ENCODE results near the gene IL1RAPL1. TPM values are rescaled to one million over a fixed set of nuclear protein-coding genes. Genes with fewer than 3 reads are reported as not detected.
"Not testable (repeated sequence)": the region's sequence is repeated elsewhere in the genome, so short reads cannot be mapped to it uniquely, and the experiment has no call there.

IL1RAPL1 gene
- total RNA-seq, 1 donor from 2014 or later = not detected

GRCh38 chrX:29090811-29091210 lies 503.6 kb downstream of the IL1RAPL1 start:
- no peak for DNase-seq (ENCODE audit: low read depth)

GRCh38 chrX:29107231-29107630 lies 520.0 kb downstream of the IL1RAPL1 start:
- no peak for DNase-seq (ENCODE audit: low read depth)

DNA sequence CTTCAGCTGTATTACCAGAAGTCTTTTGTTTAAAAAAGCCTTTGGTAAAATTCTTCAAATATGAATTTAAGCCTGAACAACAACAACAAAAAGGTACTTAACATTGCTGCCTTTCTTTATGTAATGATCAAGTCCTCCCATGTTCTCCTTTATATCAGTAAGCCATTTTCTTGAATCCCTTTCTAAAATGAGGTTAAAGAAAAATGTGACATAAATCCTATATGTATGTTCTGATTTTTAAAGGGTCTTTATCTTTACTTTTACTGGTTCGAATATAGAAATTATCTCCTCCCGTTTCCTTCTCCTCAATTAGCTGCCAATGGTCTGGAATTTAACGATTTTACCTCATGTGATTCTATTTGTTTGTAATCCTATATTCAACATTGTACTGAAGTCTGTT lies 522.8 kb downstream of the IL1RAPL1 start:
- no peak for DNase-seq (ENCODE audit: low read depth)

DNA sequence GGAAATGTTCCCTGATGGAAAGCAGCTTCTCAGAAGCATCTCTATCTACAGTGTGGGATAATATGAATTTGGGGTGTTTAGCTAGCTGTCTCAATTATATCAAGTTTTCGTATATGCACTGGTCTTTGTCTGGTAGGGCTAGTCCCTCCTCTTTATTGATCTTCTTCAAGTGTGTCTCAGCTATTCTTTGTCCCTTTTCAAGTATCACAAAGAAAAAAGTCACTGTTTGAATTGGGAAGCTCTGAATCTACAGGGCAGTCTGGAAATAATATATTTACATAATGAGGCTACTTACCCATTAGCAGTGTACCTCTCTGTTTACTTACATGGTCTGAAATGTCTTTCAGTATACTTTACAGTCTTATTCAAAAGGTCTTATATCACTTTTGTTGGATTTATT lies 526.0 kb downstream of the IL1RAPL1 start:
- no peak for DNase-seq (ENCODE audit: low read depth)

- DNase-seq (ENCODE audit: low read depth) = not testable (repeated sequence)
These were observed 535.6 kb downstream of the IL1RAPL1 start for GRCh38 chrX:29122817-29123216.

DNA sequence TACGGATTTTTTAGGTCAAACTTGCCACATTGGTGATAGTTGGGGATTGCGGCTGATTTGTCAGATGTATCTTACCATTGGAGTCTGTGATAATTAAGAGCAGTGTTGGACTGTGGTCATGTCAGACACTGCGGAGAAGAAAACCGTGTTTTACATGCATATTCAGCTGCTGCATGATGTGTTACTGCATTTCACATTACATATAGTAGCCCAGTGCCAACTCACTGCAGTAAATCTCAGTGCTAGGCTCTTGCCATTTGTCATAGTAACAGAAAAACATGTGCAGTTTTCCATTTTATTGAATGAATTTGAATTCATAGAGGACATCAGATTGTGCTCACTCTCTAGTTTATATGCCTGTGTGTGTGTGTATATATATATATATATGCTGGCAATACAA lies 543.7 kb downstream of the IL1RAPL1 start:
- no peak for DNase-seq (ENCODE audit: low read depth)

- DNase-seq (ENCODE audit: low read depth) = no peak
These were observed 549.7 kb downstream of the IL1RAPL1 start for GRCh38 chrX:29136904-29137303.

- DNase-seq (ENCODE audit: low read depth) = no peak
These were observed 550.8 kb downstream of the IL1RAPL1 start for GRCh38 chrX:29138003-29138402.

DNA sequence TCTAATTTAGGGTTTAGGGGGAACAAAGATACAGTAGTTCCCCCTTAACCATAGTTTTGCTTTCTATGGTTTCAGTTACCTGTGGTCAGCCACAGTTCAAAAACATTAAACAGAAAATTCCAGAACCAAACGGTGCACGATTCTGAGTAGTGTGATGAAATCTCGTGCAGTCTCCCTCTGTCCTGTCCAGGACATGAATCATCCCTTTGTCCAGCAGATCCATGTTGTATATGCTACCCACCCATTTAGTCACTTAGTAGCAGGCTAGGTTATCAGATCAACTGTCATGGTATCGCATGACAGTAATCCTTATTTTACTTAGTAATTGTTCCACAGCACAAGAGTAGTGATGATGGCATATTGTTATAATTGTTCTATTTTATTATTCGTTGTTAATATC lies 556.1 kb downstream of the IL1RAPL1 start:
- no peak for DNase-seq (ENCODE audit: low read depth)

- DNase-seq (ENCODE audit: low read depth) = no peak
These were observed 556.5 kb downstream of the IL1RAPL1 start for GRCh38 chrX:29143756-29144155.

DNA sequence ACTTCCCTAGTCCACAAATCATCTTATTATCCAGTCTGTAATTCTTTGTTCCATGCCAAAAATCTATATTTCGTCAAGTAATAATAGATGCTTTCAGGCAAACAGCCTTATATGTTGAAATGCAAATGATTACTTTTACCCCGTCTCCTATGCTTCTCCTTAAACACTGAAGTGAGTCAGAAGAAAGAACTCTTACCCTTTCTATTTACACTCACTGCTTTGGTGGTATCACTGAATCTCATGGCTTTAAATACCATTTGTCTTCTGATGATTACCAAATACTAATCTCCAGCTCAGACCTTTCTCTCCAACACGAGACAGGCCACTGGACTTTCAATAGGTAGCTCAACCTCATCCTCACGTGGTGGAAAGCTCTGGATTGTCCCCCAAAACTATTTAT lies 558.1 kb downstream of the IL1RAPL1 start:
- no peak for DNase-seq (ENCODE audit: low read depth)

DNA sequence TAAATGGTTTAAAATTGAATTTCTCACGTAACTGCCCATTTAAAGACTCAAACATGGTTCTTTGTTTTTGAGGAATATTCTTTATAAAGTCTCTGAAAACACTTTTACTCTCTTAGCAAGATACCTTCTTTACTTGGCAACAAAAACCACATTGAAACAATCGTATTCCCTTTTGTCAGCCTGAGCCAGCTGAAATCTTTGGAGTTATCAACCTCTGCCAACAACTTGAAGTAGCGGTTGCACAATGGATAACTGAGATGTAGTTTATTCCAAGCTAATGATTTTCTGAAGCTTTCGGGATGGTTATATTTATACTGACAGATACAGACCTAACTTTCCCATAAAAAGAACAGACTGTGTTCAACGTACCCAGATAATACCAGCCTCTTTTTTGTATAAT lies 561.3 kb downstream of the IL1RAPL1 start:
- no peak for DNase-seq (ENCODE audit: low read depth)

GRCh38 chrX:29155286-29155685 lies 568.0 kb downstream of the IL1RAPL1 start:
- no peak for DNase-seq (ENCODE audit: low read depth)

DNA sequence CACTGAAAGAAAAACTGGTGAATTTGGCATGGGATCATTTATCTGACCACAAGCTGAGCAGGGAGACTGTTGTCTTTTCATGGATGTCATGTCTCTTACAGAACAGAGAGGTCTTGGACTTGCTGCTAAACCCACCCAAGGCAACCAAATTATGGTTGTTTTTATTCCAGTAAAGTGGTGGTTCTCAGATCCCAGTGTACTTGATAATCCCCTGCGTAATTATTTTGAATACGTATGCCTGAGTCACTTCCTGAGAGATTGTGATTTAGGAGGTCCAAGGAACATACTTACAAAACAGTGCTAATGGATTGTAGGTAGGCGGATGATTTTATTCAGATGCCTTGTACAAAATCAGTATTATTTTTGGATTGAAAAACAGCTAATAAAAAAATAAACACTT lies 585.6 kb downstream of the IL1RAPL1 start:
- no peak for DNase-seq (ENCODE audit: low read depth)

- DNase-seq (ENCODE audit: low read depth) = no peak
These were observed 600.0 kb downstream of the IL1RAPL1 start for GRCh38 chrX:29187264-29187663.

DNA sequence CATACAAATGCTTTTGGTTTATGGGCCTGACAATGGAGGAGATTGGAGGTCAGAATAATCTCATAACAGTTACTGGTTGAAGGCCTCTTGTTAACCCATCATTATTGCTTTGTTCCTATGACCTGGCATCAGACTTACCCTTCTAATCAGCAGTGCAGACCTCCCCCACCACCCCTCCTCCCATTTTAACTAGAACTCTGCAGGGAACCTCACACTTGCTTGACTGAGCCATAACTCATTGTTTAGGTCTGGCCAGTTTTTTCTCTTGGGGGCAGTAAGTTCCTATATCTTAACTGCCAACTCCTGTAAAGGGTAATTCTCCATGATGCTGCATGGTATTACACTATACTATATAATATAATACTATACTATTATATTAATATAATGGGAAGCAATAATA lies 609.3 kb downstream of the IL1RAPL1 start:
- no peak for DNase-seq (ENCODE audit: low read depth)

DNA sequence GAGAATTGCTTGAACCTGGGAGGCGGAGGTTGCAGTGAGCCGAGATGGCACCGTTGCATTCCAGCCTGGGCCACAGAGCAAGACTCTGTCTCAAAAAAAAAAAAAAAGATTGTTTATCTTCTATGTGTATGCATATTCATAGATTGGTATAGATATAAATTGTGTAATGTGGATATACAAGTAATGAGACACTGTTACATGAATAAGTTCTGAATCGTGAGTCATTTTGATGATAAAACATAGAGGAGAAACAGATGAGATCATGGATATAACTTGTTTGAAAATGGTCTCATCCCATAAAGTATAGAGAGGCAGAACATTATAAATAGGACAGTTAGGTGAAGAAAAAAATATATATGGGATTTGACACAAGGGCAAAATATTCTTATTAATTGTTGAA lies 628.0 kb downstream of the IL1RAPL1 start:
- DNase-seq (ENCODE audit: low read depth) = no peak

DNA sequence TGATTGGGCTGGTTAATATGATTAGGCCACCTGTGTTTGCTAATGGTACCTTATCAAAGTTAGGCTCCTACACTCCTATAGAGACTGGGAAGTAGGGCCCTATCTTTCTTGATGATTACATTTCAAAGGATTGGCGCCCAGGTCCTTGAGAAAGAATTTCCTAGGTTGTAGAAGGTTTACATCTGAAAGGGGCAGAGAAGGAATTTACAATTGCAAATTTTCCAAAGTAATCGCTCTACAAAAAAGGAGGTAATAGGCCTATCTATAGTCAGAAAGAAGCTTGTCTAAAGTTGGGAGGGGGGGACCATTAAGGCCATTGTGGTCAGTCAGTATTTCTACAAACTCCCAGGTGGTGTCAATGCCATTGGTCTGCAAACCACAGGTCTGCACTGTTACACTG lies 638.4 kb downstream of the IL1RAPL1 start:
- DNase-seq (ENCODE audit: low read depth) = no peak

DNA sequence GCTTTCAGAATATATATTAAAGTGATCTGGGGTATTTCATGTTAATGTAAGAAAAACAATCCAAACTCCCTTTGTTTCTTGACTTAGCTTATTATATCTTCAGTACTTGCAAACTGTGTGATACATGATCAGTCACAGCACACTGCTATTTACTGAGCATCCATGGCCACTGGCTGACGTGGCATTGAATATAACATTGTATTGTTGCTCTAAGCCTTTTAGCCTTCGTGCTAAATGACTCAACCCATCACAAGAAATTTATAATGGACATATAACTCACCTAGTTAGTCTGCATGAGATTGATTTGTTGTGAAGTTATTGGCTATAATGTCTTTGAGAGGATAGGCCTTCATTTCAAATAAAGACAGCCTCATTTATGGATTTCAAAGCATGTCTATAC lies 642.6 kb downstream of the IL1RAPL1 start:
- no peak for DNase-seq (ENCODE audit: low read depth)

DNA sequence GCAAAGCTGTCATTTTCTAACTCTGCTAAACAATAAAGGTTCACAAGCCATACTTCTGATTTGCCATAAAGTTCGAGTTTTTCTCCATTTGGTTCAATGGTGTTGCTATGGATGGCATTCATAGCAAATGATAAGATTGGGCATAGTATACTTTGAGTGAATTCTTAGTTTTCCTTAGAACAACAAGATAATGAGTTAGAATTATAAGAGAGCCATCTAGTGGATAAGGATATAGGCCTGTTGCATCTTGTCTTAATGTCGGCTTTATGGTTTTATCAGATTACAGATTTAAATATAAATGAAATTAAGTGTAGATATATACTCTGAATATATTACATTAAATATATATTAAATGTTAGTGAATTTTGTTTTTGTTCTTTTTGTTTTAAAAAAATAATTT lies 644.6 kb downstream of the IL1RAPL1 start:
- no peak for DNase-seq (ENCODE audit: low read depth)

GRCh38 chrX:29233592-29234183 lies 646.4 kb downstream of the IL1RAPL1 start:
- DNase-seq (ENCODE audit: low read depth) = peak; percentile 30

DNA sequence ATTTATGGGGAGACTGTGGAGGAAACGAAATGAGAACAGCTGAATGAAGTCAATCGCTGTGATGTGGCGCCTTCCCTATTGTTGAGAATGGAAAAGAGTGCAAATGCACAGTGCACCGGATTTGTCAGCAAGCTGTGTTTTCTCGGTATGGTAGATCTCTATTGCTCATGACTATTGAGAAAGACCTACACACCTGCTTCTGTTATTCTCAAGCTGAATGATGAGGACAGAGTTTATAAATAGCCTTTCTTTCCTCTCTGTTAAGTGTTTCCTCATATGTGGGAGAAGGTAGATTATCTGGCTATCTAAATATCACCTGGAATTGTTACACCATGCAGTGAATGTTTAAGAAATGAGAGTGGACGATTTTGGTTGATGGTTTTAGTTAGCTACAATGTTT lies 650.7 kb downstream of the IL1RAPL1 start:
- peak; percentile 15 for DNase-seq (ENCODE audit: low read depth)

GRCh38 chrX:29241809-29242208 lies 654.6 kb downstream of the IL1RAPL1 start:
- DNase-seq (ENCODE audit: low read depth) = no peak

DNA sequence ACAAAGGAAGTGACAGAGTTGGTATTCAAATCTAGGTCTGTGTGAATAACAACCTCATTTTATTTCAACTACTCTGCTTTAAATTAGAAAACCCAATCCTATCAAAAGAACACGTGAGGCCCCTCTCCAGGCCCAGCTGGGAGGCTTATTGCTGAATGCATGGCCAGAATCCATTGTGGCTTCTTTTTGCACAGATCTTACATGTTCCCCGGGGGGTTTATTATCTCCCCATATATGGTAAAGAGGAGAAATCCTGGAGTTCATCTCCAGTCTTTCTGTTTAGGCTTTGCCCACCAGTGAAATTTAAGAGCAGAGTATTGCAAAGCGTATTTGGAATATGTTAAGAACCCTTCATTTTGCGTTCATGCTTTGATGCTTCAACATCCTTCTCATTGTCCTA lies 655.6 kb downstream of the IL1RAPL1 start:
- no peak for DNase-seq (ENCODE audit: low read depth)

Data from myocyte (in vitro differentiated cells).